GM23338 (cell line): ENCODE data around the gene SPEF1.

ENCODE experiments used
- CREB1 ChIP-seq: fragments of 250-450 bp; sonication (Bioruptor Pico); IDR thresholded peaks from 2 replicates; pipeline ENCODE4 v1.5.0; 2020; ENCODE audit warnings: low read depth, mild to moderate bottlenecking, moderate library complexity
- CTCF ChIP-seq, 2 experiments: fragments of 200-600 bp in 1 of 2; sonication (generic) in 1 of 2; conservative IDR thresholded peaks; 2 replicates each; pipeline versions ENCODE4 v1.5.1 to v1.6.1; 2016 to 2017; ENCODE audit warnings: antibody characterized with exemption in 2 of 2, low read depth in 2 of 2, mild to moderate bottlenecking in 2 of 2, moderate library complexity in 1 of 2
- ETS1 ChIP-seq: IDR thresholded peaks from 2 replicates; pipeline ENCODE4 v1.6.1; 2016; ENCODE audit warnings: antibody characterized with exemption
- EZH2 ChIP-seq: fragments of 200-600 bp; sonication (generic); IDR thresholded peaks from one replicate; pipeline ENCODE4 v1.8.0; 2017; ENCODE audit warnings: antibody characterized with exemption, mild to moderate bottlenecking, low read depth; ENCODE audit not compliant: unreplicated experiment
- EZH2phosphoT487 ChIP-seq: fragments of 200-600 bp; sonication (generic); IDR thresholded peaks from one replicate; pipeline ENCODE4 v1.8.1; 2018; ENCODE audit warnings: antibody characterized with exemption; ENCODE audit not compliant: unreplicated experiment
- JUNB ChIP-seq: IDR thresholded peaks from one replicate; pipeline ENCODE4 v1.6.1; 2016; ENCODE audit warnings: antibody characterized with exemption; ENCODE audit not compliant: unreplicated experiment
- POLR2AphosphoS5 ChIP-seq: IDR thresholded peaks from 2 replicates; pipeline ENCODE4 v1.6.1; 2016; ENCODE audit warnings: antibody characterized with exemption, low read depth
- REST ChIP-seq: IDR thresholded peaks from one replicate; pipeline ENCODE4 v1.6.1; 2018; ENCODE audit warnings: antibody characterized with exemption; ENCODE audit not compliant: unreplicated experiment
- STAT1 ChIP-seq: IDR thresholded peaks from one replicate; pipeline ENCODE4 v1.6.1; 2016; ENCODE audit warnings: antibody characterized with exemption; ENCODE audit not compliant: unreplicated experiment
- ZNF114 ChIP-seq: fragments of 250-450 bp; sonication (Bioruptor Pico); IDR thresholded peaks from 2 replicates; pipeline ENCODE4 v1.5.0; 2020; ENCODE audit warnings: mild to moderate bottlenecking, moderate library complexity
- ZNF331 ChIP-seq: fragments of 250-450 bp; sonication (Bioruptor Pico); IDR thresholded peaks from 2 replicates; pipeline ENCODE4 v1.5.0; 2020; ENCODE audit warnings: low read depth, mild to moderate bottlenecking, moderate library complexity

- no peak for TF ChIP-seq EZH2phosphoT487
- TF ChIP-seq CTCF (conservative IDR thresholded peaks at IDR 0.05; ENCODE audit: low read depth in 2 of 2), result no peak
- no peak for TF ChIP-seq EZH2
- TF ChIP-seq POLR2AphosphoS5, result no peak
- TF ChIP-seq REST, result no peak
- TF ChIP-seq CREB1 (CRISPR knock-in tag), result no peak
- no peak for TF ChIP-seq ETS1
- TF ChIP-seq JUNB, result no peak
- no peak for TF ChIP-seq STAT1
- no peak for TF ChIP-seq ZNF114 (CRISPR knock-in tag)
- TF ChIP-seq ZNF331 (CRISPR knock-in tag), result no peak
Observed at GRCh38 chr20:3771552-3772058, 9.6 kb downstream of the SPEF1 start.
